Peyer's patch (tissue), 4 donors: ENCODE results near the gene LCN10. TPM values are rescaled to one million over a fixed set of nuclear protein-coding genes. Genes with fewer than 3 reads are reported as not detected.
A peak's percentile ranks its signal among the peaks of the same experiment; 100 is the strongest.
"Not testable (repeated sequence)": the region's sequence is repeated elsewhere in the genome, so short reads cannot be mapped to it uniquely, and the experiment has no call there.

ENCODE experiments used
- DNase-seq, 3 donors: peaks; one replicate each; pipeline ENCODE4 v3.0.0-alpha.2; 2017 to 2019
- H3K27ac ChIP-seq, 4 donors: fragments of 200-600 bp; sonication (generic); one replicate each; pipeline ENCODE4 v1.5.1; 2016 to 2019
- H3K27me3 ChIP-seq, 2 donors: fragments of 200-600 bp; sonication (generic); one replicate each; pipeline ENCODE4 v1.5.1; 2019
- H3K36me3 ChIP-seq, 3 donors: fragments of 200-600 bp; sonication (generic); one replicate each; pipeline ENCODE4 v1.5.1; 2016 to 2019
- H3K4me1 ChIP-seq, 4 donors: fragments of 200-600 bp; sonication (generic); one replicate each; pipeline ENCODE4 v1.5.1; 2016 to 2019
- H3K4me3 ChIP-seq, 4 donors: fragments of 200-600 bp; sonication (generic); 1 replicate in 3 of 4; 2 replicates in 1 of 4; pipeline ENCODE4 v1.5.1; 2016 to 2019; ENCODE audit warnings: mild to moderate bottlenecking in 1 of 4
- H3K9me3 ChIP-seq, 4 donors: fragments of 200-600 bp; sonication (generic); one replicate each; pipeline ENCODE4 v1.5.1; 2016 to 2019; ENCODE audit warnings: mild to moderate bottlenecking in 1 of 4
- POLR2A ChIP-seq, 2 donors: fragments of 450-650 bp; IDR thresholded peaks; one replicate each; pipeline ENCODE4 v1.5.1; 2017; ENCODE audit warnings: antibody characterized with exemption in 2 of 2, mild to moderate bottlenecking in 2 of 2, moderate library complexity in 2 of 2
- total RNA-seq, 4 donors: library from RNA; depleted of rRNA; stranded (reverse); fragments of >200 nt; gene quantifications; one replicate each; pipeline ENCODE4 v1.1.0, GENCODE V29; 2016
- TF ChIP-seq, protein P1 (sequence below), 6 experiments: fragments of 450-650 bp in 4 of 6; fragments of 200-600 bp in 2 of 6; sonication (generic) in 1 of 6; IDR thresholded peaks; one replicate each; pipeline ENCODE4 v1.5.1; 2017 to 2019; ENCODE audit warnings: antibody characterized with exemption in 6 of 6, mild to moderate bottlenecking in 3 of 6, moderate library complexity in 1 of 6

LCN10 gene
- total RNA-seq, 4 donors from 2014 or later = 1.1 to 28.1 (median 4.4) TPM

DNA sequence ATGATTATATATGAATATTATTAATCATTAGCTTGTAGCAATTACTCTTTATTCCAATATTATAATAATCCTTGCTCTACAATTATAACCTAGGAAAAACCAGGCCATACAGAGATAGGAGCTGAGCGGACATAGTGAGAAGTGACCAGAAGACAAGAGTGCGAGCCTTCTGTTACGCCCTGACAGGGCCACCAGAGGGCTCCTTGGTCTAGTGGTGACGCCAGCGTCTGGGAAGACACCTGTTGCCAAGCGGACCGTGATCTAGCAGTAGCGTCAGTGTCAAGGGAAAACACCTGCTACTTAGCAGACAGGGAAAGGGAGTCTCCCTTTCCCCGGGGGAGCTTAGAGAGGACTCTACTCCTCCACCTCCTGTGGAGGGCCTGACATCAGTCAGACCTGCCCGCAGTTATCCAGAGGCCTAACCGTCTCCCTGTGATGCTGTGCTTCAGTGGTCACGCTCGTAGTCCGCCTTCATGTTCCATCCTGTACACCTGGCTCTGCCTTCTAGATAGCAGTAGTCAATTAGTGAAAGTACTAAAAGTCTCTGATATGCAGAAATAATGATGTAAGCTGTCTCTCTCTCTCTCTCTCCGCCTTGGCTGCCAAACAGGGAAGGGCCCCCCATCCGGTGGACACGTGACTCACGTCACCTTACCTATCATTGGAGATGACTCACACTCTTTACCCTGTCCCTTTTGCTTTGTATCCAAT, 23.8 kb upstream of the LCN10 start:
- DNase-seq = peak; percentile 69 to 86 (median 75)
- not testable (repeated sequence) for H3K36me3 ChIP-seq, H3K4me1 ChIP-seq, H3K9me3 ChIP-seq, H3K4me3 ChIP-seq, H3K27me3 ChIP-seq
- peak overlapping the region in 2 of 4 donors; percentile 40 to 57 for H3K27ac ChIP-seq
- TF ChIP-seq, protein P1, sequence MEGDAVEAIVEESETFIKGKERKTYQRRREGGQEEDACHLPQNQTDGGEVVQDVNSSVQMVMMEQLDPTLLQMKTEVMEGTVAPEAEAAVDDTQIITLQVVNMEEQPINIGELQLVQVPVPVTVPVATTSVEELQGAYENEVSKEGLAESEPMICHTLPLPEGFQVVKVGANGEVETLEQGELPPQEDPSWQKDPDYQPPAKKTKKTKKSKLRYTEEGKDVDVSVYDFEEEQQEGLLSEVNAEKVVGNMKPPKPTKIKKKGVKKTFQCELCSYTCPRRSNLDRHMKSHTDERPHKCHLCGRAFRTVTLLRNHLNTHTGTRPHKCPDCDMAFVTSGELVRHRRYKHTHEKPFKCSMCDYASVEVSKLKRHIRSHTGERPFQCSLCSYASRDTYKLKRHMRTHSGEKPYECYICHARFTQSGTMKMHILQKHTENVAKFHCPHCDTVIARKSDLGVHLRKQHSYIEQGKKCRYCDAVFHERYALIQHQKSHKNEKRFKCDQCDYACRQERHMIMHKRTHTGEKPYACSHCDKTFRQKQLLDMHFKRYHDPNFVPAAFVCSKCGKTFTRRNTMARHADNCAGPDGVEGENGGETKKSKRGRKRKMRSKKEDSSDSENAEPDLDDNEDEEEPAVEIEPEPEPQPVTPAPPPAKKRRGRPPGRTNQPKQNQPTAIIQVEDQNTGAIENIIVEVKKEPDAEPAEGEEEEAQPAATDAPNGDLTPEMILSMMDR (IDR thresholded peaks at IDR 0.05) = peak in 2 of 6 experiments; percentile 35 to 41

DNA sequence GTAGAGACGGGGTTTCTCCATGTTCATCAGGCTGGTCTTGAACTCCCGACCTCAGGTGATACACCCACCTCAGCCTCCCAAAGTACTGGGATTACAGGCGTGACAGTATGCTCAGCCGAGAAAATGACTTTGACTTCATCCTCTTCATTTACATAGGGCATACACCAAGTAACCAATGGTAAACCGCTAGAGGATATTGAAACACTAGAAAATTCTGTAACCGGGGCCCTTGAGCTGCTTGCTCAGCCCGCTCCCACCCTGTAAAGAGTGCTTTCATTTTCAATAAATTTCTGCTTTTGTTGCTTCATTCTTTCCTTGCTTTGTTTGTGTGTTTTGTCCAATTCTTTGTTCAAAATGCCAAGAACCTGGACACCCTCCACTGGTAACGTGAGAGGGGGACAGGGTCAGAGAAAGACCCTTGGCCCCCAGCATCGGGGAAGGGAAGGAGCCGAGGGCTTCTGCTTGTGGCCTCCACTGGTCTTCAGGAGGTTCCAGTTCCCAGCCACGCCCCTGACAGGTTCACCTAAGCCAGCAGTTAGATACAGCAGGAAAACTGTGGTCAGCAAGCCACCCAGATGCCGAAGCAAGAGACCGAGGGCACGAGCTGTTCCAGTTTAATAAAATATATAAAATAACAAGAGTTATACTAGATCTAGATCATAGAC, 23.1 kb upstream of the LCN10 start:
- H3K27ac ChIP-seq = peak overlapping the region in 2 of 4 donors; percentile 40 to 57
- not testable (repeated sequence) for DNase-seq, H3K36me3 ChIP-seq, H3K4me1 ChIP-seq, H3K4me3 ChIP-seq, H3K27me3 ChIP-seq, H3K9me3 ChIP-seq

DNA sequence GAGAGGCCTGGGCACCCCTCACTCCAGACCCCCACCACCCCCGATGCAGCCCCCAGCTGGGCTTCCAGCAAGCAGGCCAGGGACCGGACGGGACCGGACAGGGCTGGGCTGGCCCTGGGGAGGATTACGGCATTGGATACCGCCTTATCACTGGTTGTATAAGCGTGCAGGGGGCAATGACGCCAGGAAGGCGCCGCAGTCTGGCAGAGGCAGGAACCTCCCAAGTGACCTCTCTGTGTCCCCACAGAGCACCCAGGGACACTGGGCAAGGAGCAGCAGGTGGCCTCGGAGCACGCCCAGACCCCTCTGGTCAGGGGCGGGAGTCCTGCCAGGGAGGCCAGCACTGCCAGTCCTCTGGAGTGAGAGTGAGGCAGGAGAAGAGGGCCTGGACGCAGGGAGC, 22.3 kb upstream of the LCN10 start:
- H3K4me3 ChIP-seq = no peak overlapping the region
- no peaks in the 10 kb centered on the region for H3K36me3 ChIP-seq
- H3K9me3 ChIP-seq = no peaks in the 10 kb centered on the region
- DNase-seq = no peak
- peaks cover 0 to 3% (median 0%) of the 10 kb centered on the region in 4 donors for H3K4me1 ChIP-seq
- H3K27me3 ChIP-seq = no peaks in the 10 kb centered on the region
- no peak for TF ChIP-seq POLR2A (IDR thresholded peaks at IDR 0.05)
- TF ChIP-seq, protein P1 (IDR thresholded peaks at IDR 0.05) = no peak
- no peak overlapping the region for H3K27ac ChIP-seq

DNA sequence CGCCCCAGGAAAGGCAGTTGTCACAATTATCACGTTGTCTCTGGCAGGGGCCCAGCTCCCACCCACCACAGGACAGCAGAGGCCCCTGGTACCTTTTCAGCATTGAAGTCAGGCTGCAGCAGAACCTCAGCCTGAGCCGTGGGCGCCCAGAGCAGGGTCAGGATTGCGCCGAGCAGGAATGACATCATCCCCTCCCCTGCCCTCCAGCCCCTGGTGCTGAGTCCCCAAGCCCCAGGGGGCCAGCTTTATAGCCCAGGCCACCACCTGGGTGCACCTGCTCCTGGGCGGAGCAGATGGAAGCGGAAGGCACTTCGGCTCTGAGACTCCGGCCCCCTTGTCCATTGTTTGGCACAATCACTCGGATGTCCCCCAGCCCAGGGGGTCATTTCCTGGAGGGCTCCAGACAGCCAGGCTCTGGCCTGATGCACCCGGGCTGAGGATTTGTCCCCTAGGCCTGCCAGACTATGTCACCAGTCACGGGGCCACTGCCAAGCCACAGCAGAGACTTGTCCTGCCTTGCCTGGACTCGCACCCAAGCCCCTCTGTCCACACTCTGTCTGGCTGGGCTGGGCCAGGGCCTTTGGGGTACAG, 21.7 kb upstream of the LCN10 start, which contains the start of gene LCN15:
LCN15 (minus strand) TSS at position 218 of the 591 bp plus-strand sequence; CDS start at position 188, 30 bp downstream.
- Histone ChIP-seq H3K27me3 (no peaks in the 10 kb centered on the region), H3K9me3 (no peaks in the 10 kb centered on the region)
- DNase-seq = no peak

GRCh38 chr9:136763649-136764035, 20.9 kb upstream of the LCN10 start:
- peaks cover 0 to 9% (median 0%) of the 10 kb centered on the region in 4 donors for H3K4me1 ChIP-seq
- H3K27ac ChIP-seq = no peak overlapping the region
- no peaks in the 10 kb centered on the region for H3K9me3 ChIP-seq
- H3K27me3 ChIP-seq = no peaks in the 10 kb centered on the region
- TF ChIP-seq POLR2A (IDR thresholded peaks at IDR 0.05) = no peak
- TF ChIP-seq, protein P1 (IDR thresholded peaks at IDR 0.05) = no peak
- no peak overlapping the region for H3K4me3 ChIP-seq
- DNase-seq = no peak
- no peaks in the 10 kb centered on the region for H3K36me3 ChIP-seq

More for the DNA sequence above, 21.7 kb upstream of the LCN10 start, which contains the start of gene LCN15:
- Histone ChIP-seq H3K36me3 (no peaks in the 10 kb centered on the region), H3K27ac (no peak within 1 kb of the TSS), H3K4me3 (no peak within 1 kb of the TSS), H3K4me1 (peaks cover 0 to 3% (median 0%) of the 10 kb centered on the region in 4 donors)
- no peak for TF ChIP-seq POLR2A (IDR thresholded peaks at IDR 0.05)
- TF ChIP-seq, protein P1 (IDR thresholded peaks at IDR 0.05) = no peak
